GM19467 (cell line): ENCODE data around the gene PSPC1.

Experiments used
- ATAC-seq: cut with Tn5 transposase; IDR thresholded peaks from one replicate; pipeline ENCODE4 v1.9.1; 2021; ENCODE audit warnings: mild to moderate bottlenecking, moderate library complexity; ENCODE audit not compliant: unreplicated experiment

Gene PSPC1

DNA sequence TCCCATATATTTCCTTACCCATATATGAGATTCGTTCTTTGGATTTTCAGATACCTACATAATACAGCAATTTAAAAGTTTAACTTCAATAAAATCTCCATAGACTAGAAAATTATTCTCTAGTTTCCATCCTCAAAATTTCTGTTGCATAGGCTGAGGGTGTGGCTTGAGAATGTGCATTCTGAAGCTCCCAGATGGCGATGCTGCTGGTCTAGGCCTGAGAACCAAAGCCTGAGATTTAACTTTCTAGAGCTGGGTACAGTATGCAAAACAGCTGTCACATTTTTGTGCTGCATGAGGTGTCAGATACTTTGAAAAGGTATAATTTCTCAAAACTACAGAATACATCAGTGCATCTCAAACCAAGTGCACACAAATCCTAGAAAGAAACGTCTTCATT, 106.6 kb downstream of the PSPC1 start:
- no peak for ATAC-seq

DNA sequence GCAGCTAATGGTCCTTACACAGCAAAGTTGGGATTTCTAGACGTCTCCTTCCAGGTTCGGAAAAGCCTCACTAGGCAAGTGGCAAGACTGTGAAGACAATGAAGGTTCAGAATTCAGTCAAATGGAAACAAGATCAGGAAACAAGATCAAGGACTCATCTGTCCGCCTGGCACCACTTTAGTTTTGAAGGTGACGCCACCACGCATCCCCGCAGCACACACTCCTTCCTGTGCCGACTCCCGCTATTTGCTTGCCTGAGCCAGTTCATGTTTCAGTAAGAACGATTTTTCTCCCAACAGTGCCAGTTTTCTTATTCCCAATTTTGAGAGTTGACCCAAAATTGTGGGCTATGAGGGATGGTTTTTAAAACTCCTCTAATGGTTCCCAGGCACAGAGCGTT, 107.8 kb downstream of the PSPC1 start:
- no peak for ATAC-seq

DNA sequence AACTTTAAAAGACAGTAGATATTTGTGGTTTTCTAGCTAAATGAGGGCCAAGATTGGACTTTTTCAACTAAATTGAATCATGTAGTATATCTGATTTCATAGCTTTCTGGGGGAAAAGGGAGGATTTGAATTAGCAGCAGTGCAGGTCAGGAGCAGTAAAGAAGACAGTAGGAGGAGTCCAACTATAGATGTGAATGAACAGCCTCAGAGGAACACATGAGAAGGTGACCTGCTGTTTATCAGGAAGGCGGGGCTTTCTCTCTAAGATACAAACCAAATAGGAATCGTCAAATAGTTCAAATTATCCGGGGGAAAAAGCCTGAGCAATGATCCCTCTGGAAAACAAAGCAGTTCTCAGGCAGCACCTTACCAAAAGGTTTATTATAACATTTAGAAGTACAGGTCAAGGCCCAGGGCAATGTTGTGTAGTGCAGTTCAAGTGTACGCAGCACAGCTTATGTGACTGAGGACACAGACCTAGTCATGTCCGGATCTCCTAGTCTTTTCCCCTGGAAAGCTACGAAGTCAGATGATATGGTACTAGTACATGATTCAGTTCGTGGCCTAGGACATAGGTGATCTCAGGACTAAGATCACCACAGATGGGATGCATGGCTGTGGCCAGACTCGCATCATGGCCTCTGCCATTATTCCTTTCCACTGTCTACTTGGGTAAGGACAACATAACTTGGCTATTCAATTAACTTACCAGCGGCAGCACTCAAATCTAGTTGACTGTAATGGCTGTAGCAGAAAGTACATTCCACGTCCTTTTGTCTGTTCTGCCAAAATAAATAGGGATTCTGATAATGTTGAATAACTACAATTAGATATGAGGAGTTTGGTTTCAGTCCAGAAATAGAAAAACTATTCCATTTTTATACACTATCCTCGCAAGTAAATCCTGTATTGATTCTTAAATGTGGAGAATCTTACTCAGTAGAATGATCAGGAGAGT, 109.0 kb downstream of the PSPC1 start:
- ATAC-seq, result no peak

DNA sequence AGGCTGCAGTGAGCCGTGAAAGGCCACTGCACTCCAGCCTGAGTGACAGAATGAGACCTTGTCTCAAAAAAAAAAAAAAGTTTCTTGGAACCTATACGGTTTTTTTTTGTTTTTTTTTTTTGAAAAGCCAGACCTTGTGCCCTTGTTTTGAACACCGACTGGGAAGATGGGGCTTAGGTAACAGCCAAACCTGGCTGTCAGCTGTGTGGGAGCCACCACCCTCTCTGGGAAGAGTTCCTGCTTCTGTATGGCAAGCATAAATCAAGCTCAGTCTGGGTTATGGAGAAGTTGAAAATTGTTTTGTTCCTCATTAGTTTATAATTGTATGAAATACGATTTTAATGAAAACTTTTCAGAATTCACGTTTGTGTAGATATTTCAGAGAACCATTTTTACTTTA, 109.8 kb downstream of the PSPC1 start:
- ATAC-seq, result no peak

DNA sequence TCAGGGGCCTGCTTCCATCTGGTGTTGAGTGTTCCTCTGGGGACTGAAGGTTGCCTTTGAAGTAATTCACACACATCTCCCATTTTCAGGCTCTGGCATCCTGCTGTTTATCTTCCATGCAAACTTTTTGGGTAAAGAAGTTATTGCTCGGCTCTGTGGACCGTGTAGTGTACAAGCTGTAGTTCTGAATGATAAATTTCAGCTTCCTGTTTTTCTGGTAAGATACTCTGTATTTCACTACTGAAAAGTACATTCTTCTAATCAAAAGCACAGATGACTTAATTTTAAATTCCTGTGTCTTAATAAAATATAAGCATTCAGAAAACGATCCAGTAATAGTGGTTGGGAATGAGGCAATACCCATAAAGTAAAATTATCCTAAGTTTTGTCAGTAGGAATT, 112.6 kb downstream of the PSPC1 start:
- ATAC-seq, result no peak

DNA sequence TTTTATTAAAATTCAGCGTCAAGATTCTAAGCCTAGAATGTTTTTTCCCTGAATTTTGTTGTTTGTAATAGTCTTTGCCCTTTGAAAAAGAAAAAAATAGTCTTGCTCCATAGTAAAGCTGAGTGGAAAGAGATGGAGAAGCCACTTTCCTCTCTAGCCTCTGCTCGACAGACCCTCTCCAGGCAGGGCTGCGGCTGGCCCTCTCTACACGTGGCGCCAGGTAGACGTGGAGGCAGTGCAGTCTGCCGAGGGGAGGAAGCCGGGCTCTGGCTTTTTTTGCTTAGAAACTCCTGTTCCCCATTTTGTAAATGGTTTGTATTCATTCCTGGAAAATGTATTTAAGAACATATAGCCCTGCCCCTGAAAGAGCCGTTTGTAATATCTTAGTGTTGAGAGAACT, 114.0 kb downstream of the PSPC1 start:
- no peak for ATAC-seq

DNA sequence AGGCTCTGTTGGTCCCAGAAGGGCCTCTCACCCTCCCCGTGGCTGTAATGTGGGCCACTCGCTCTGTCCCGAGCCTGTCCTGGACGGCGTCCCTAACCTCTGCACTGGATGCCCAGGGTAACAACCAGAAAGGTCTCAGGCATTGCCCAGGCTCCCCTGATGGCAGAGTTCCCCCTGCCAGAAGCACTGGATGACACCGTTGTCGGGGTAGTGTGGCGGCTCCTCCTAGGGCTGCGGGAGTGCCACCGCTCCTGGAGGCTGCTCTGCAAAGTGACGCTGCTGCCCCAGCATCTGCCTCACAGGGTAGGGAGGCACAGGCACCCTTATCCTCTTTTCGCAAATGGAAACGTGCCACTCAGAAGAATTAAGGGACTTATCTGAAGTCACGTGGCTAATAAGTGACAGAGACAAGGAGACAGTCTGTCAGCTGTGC, 117.3 kb downstream of the PSPC1 start:
- no peak for ATAC-seq

DNA sequence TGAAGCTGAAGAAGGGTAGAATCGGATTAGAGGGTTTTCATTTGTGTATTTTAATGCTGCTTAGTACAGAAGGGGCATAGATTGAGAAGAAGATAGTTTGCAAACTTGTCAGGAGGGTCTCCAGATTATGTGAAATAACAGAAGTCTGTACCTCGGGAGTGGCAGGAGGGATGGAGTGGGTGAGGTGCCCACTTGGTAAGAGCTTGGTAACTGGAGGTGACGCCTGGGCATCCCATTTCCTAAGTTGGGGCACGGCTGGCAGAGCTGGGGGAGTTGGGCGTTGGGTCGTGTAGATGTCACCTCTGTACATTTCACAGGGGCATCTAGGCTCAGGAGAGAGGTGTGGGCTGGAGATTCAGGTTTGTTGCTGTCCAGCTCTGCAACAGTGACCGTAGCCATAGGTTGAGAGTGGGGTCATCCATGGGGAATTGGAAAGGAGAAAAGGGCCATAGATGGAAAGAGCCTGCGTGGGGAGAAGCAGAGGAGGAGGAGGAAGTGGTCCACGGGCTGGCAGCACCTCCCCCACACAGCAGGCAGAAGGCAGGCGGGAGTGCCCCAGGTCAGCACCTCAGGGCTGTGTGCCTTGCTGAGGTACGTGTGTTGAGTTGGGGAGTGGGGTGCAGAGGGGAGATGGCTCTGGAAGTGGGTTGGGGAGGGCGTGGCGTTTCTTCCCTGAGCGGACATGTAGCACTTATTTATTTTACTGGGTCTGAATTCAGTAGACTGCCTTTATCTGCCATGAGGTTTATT, 118.1 kb downstream of the PSPC1 start:
- ATAC-seq, result no peak

DNA sequence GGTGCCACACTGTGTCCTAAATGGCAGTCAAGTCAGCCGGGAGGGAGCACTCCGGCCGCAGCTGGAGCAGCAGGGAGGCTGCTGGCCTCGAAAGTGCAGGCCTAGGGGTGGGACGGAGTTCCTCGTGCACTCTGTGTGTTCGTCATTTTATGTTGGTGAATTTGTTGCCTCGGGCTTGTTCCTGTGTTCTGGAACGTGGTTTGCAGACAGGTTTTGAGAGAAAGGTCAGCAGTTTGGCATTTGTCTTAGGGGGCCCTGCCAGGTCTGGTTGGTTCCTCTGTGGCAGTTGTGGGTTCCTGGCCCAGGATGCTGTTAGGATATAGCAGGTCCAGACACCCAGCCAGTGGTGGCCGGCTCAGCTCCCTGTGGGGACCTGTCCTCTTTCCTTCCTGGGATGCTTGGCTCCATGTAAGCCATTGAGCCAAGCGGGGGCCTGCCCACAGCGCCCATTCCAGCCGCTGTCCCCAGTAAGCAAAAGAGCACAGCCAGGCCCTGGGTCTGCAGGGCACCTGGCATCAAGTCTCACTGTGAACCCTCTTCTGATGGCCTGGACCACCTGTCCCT, 119.2 kb downstream of the PSPC1 start:
- ATAC-seq, result no peak

DNA sequence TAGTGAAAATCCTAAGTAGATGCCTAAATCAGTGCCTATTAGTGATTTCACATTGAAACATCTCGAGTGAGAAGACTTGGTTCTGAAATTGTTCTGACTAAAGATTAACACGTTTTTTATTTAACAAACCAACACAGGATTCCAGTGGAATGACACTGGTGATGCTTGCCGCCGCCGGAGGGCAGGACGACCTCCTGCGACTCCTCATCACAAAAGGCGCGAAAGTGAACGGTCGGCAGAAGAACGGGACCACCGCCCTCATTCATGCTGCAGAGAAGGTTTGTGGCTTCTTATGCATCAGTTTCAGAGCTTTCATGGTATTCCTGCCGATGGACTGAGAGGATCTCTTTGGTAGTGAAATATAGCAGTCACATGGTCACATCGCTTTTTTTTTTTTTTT, 121.2 kb downstream of the PSPC1 start:
- no peak for ATAC-seq

DNA sequence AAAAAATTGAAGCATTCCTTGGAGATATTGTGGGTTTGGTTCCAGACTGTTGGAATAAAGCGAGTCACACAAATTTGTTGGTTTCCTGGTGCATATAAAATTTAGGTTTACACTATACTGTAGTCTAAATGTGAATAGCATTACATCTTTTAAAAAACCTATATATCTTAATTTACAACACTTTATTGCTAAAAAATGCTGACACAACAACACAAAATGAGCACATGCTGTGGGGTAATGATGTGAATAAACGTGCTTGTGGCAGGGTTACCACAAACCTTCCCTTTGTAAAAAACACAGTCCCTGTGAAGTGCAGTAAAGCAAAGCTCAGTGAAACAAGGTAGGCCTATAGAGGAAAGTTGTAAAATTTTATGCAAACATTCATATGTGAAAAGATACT, 121.6 kb downstream of the PSPC1 start:
- no peak for ATAC-seq

DNA sequence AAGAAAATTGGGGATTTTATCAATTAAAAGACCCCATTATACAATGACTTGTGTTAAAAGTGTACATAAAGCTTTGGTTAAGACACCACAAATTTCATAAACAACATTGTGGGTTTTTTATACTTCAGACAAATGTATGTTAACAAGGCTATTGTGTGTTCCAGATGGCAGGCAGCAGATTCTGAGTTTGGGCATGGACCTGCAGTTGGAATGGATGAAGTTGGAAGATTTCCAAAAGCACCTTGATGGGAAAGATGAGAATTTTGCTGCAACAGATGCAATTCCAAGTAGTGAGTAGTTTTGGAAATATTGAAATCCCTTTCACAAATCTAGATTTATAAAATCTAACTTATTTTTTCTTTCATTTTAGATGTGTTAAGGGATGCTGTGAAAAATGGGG, 123.9 kb downstream of the PSPC1 start:
- no peak for ATAC-seq

DNA sequence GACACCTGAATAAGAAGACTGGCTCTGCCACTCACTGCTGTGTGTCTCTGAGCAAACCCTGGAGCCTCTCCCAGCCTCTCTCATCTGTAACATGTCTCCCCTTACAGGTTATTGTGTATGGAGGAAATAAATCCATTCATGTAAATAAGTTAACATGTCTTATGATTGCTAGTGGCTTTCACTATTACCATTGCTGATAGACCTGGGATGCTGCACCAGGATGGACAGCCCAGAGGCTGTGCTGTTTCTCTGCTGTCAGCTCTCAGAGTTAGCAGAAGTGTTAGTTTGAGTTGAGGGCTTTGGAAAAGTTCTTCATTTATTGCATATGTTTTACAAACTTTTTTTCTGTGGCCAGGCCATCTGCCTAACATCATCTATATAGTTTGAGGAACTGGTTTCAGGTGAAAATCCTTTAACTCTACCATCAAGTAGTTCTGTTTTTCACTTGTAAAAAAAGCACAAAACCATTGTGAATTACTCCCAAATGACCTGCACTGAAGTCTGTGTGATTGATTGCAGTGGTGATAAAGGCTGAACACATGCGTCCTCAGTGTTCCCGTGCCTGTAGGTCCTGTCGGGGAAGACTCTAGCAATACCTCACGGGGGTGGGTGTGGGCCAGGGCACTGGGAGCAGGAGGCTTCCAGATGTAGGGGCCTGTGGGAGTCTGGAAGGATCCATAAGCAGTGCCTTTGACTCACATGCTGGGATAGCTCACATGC, 124.7 kb downstream of the PSPC1 start:
- ATAC-seq, result no peak
